ENCODE data around the gene C20orf144. TPM values are rescaled to one million over a fixed set of nuclear protein-coding genes. Genes with fewer than 3 reads are reported as not detected.

The C20orf144 gene
- total and polyA plus RNA-seq, 2 donors from 2014 or later, result 0.16 TPM; not detected in 1

GRCh38 chr20:33624399-33624798 is 37.7 kb upstream of the C20orf144 start:
- intact Hi-C loops (cut with DNase I), result no loop called here
- Histone ChIP-seq H3K9me3 (ENCODE audit: control insufficient read depth in 2 of 3, insufficient read depth in 1 of 3, low read length in 3 of 3) (no peaks in the 10 kb centered on the region), H3K4me3 (ENCODE audit: low read length in 3 of 3) (no peak overlapping the region), H3K27me3 (ENCODE audit: control insufficient read depth, insufficient read depth, low read length) (no peaks in the 10 kb centered on the region), H3K4me1 (ENCODE audit: control insufficient read depth in 2 of 3, insufficient read depth in 2 of 3, low read depth in 1 of 3, low read length in 3 of 3) (no peaks in the 10 kb centered on the region), H3K27ac (ENCODE audit: low read depth in 2 of 2, low read length in 2 of 2) (no peak overlapping the region), H3K9ac (ENCODE audit: low read length in 3 of 3) (no peak overlapping the region), H3K36me3 (ENCODE audit: control insufficient read depth in 2 of 3, insufficient read depth in 3 of 3, low read length in 3 of 3) (peaks cover 11 to 21% (median 20%) of the 10 kb centered on the region in 3 donors)
- DNase-seq (no peak), FAIRE-seq (no peak)
- TF ChIP-seq, protein P1, sequence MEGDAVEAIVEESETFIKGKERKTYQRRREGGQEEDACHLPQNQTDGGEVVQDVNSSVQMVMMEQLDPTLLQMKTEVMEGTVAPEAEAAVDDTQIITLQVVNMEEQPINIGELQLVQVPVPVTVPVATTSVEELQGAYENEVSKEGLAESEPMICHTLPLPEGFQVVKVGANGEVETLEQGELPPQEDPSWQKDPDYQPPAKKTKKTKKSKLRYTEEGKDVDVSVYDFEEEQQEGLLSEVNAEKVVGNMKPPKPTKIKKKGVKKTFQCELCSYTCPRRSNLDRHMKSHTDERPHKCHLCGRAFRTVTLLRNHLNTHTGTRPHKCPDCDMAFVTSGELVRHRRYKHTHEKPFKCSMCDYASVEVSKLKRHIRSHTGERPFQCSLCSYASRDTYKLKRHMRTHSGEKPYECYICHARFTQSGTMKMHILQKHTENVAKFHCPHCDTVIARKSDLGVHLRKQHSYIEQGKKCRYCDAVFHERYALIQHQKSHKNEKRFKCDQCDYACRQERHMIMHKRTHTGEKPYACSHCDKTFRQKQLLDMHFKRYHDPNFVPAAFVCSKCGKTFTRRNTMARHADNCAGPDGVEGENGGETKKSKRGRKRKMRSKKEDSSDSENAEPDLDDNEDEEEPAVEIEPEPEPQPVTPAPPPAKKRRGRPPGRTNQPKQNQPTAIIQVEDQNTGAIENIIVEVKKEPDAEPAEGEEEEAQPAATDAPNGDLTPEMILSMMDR (IDR thresholded peaks at IDR 0.05; ENCODE audit: borderline replicate concordance, extremely low read depth, insufficient read depth), result no peak

- DNase-seq (no peak), FAIRE-seq (no peak)
- Histone ChIP-seq H3K27ac (ENCODE audit: low read depth in 2 of 2, low read length in 2 of 2) (no peak overlapping the region), H3K4me1 (ENCODE audit: control insufficient read depth in 2 of 3, insufficient read depth in 2 of 3, low read depth in 1 of 3, low read length in 3 of 3) (no peaks in the 10 kb centered on the region), H3K9me3 (ENCODE audit: control insufficient read depth in 2 of 3, insufficient read depth in 1 of 3, low read length in 3 of 3) (no peaks in the 10 kb centered on the region), H3K27me3 (ENCODE audit: control insufficient read depth, insufficient read depth, low read length) (no peaks in the 10 kb centered on the region), H3K36me3 (ENCODE audit: control insufficient read depth in 2 of 3, insufficient read depth in 3 of 3, low read length in 3 of 3) (peaks cover 11 to 28% (median 25%) of the 10 kb centered on the region in 3 donors), H3K4me3 (ENCODE audit: low read length in 3 of 3) (no peak overlapping the region), H3K9ac (ENCODE audit: low read length in 3 of 3) (no peak overlapping the region)
- intact Hi-C loops (cut with DNase I), result no loop called here
- TF ChIP-seq, protein P1 (IDR thresholded peaks at IDR 0.05; ENCODE audit: borderline replicate concordance, extremely low read depth, insufficient read depth), result no peak
Observed at GRCh38 chr20:33626190-33626589, 35.9 kb upstream of the C20orf144 start.

DNA sequence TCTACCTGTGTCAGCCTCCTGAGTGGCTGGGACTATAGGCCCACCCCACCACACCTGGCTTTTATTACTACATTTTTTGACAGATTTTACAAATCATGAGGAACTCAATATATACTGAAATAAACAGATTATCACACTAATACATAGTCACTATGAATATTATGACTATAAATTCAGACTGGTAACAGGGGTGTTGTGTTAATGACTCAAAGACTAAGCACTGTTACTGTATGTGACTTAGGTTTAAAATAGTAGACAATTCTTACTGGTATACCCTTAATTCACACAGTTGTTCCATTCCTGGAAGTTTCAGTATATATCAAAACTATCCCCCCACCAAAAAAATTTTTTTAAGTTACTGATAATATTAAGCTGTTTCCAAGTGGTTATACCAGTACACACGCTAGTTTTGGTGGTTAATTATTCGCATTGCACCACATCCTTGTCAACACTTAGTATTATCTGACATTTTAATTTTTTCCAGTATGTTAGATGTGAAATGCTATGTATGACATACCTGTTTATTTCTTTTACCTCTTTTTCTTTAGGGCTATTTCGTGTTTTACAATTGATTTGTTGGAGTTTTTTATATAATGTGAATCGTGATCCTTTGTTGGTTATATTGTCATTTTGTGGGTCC is 34.4 kb upstream of the C20orf144 start:
- Histone ChIP-seq H3K27ac (ENCODE audit: low read depth in 2 of 2, low read length in 2 of 2) (no peak overlapping the region), H3K9me3 (ENCODE audit: control insufficient read depth in 2 of 3, insufficient read depth in 1 of 3, low read length in 3 of 3) (no peaks in the 10 kb centered on the region), H3K36me3 (ENCODE audit: control insufficient read depth in 2 of 3, insufficient read depth in 3 of 3, low read length in 3 of 3) (peaks cover 11 to 32% (median 25%) of the 10 kb centered on the region in 3 donors), H3K4me3 (ENCODE audit: low read length in 3 of 3) (no peak overlapping the region), H3K9ac (ENCODE audit: low read length in 3 of 3) (no peak overlapping the region), H3K27me3 (ENCODE audit: control insufficient read depth, insufficient read depth, low read length) (no peaks in the 10 kb centered on the region), H3K4me1 (ENCODE audit: control insufficient read depth in 2 of 3, insufficient read depth in 2 of 3, low read depth in 1 of 3, low read length in 3 of 3) (no peaks in the 10 kb centered on the region)
- intact Hi-C loops (cut with DNase I), result no loop called here
- TF ChIP-seq, protein P1 (IDR thresholded peaks at IDR 0.05; ENCODE audit: borderline replicate concordance, extremely low read depth, insufficient read depth), result no peak
- FAIRE-seq (no peak), DNase-seq (no peak)

GRCh38 chr20:33629533-33629932 is 32.6 kb upstream of the C20orf144 start:
- Histone ChIP-seq H3K4me1 (ENCODE audit: control insufficient read depth in 2 of 3, insufficient read depth in 2 of 3, low read depth in 1 of 3, low read length in 3 of 3) (no peaks in the 10 kb centered on the region), H3K27me3 (ENCODE audit: control insufficient read depth, insufficient read depth, low read length) (no peaks in the 10 kb centered on the region), H3K9ac (ENCODE audit: low read length in 3 of 3) (no peak overlapping the region), H3K36me3 (ENCODE audit: control insufficient read depth in 2 of 3, insufficient read depth in 3 of 3, low read length in 3 of 3) (peaks cover 9 to 32% (median 25%) of the 10 kb centered on the region in 3 donors), H3K4me3 (ENCODE audit: low read length in 3 of 3) (no peak overlapping the region), H3K27ac (ENCODE audit: low read depth in 2 of 2, low read length in 2 of 2) (no peak overlapping the region), H3K9me3 (ENCODE audit: control insufficient read depth in 2 of 3, insufficient read depth in 1 of 3, low read length in 3 of 3) (no peaks in the 10 kb centered on the region)
- intact Hi-C loops (cut with DNase I), result no loop called here
- FAIRE-seq (no peak), DNase-seq (no peak)
- TF ChIP-seq, protein P1 (IDR thresholded peaks at IDR 0.05; ENCODE audit: borderline replicate concordance, extremely low read depth, insufficient read depth), result no peak

Data from kidney (tissue), 14 donors.